K562 (cell line): ENCODE measurements around the gene SKA3.

Experiments
- GTF2A2 ChIP-seq: IDR thresholded peaks from 2 replicates; pipeline ENCODE4 v1.6.1; 2016; ENCODE audit warnings: mild to moderate bottlenecking, missing genetic modification characterization, missing compliant biosample characterization
- SMARCC2 ChIP-seq: fragments of 450-650 bp; IDR thresholded peaks from 2 replicates; pipeline ENCODE4 v1.6.1; 2017; ENCODE audit warnings: antibody characterized with exemption, moderate library complexity, mild to moderate bottlenecking, low read depth
- TEAD4 ChIP-seq, 2 experiments: sonication (generic) in 1 of 2; formaldehyde crosslinking in 1 of 2; IDR thresholded peaks; 2 replicates each; pipeline versions ENCODE4 v1.6.1 to v1.8.0; 2012 to 2022; ENCODE audit warnings: borderline replicate concordance in 1 of 2, inconsistent platforms in 1 of 2, low read length in 1 of 2, mild to moderate bottlenecking in 1 of 2, missing genetic modification reagents in 1 of 2
- ZBTB33 ChIP-seq: sonication (generic); formaldehyde crosslinking; IDR thresholded peaks from 2 replicates; pipeline ENCODE4 v1.8.1; 2023; ENCODE audit warnings: mild to moderate bottlenecking, missing genetic modification reagents
- TF ChIP-seq, protein P1 (sequence below): fragments of 250-450 bp; sonication (Bioruptor Pico); IDR thresholded peaks from 2 replicates; pipeline ENCODE4 v1.4.0; 2020; ENCODE audit warnings: mild to moderate bottlenecking, moderate library complexity

GRCh38 chr13:21111546-21111945 lies 64.8 kb downstream of the SKA3 start:
- TF ChIP-seq SMARCC2 (no peak), TEAD4 (IDR thresholded peaks at IDR 0.05; ENCODE audit: low read length) (no peak), TEAD4 (CRISPR knock-in tag; IDR thresholded peaks at IDR 0.05; ENCODE audit: borderline replicate concordance) (no peak), GTF2A2 (no peak), ZBTB33 (CRISPR knock-in tag) (no peak)
- TF ChIP-seq, protein P1, sequence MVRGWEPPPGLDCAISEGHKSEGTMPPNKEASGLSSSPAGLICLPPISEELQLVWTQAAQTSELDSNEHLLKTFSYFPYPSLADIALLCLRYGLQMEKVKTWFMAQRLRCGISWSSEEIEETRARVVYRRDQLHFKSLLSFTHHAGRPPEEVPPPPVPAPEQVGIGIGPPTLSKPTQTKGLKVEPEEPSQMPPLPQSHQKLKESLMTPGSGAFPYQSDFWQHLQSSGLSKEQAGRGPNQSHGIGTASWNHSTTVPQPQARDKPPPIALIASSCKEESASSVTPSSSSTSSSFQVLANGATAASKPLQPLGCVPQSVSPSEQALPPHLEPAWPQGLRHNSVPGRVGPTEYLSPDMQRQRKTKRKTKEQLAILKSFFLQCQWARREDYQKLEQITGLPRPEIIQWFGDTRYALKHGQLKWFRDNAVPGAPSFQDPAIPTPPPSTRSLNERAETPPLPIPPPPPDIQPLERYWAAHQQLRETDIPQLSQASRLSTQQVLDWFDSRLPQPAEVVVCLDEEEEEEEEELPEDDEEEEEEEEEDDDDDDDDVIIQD (CRISPR knock-in tag) = no peak
